Neural cell (in vitro differentiated cells): Measurements from ENCODE around the gene ZNF697. TPM values are rescaled to one million over a fixed set of nuclear protein-coding genes. Genes with fewer than 3 reads are reported as not detected.

ENCODE experiments used
- H2AFZ ChIP-seq: fragments of 200-600, 300-800 bp; sonication (generic), shearing (Covaris generic); 2 replicates; pipeline ENCODE4 v1.6.0; 2014; ENCODE audit warnings: low read depth, mild to moderate bottlenecking, antibody characterized with exemption, low read length, moderate library complexity
- H3F3A ChIP-seq: fragments of 200-600 bp; shearing (Covaris generic); 2 replicates; pipeline ENCODE4 v1.6.1; 2016; ENCODE audit warnings: mild to moderate bottlenecking, moderate library complexity, mixed read lengths, antibody characterized with exemption, low read length; ENCODE audit not compliant: insufficient read depth, poor library complexity, severe bottlenecking
- H3K27ac ChIP-seq: fragments of 200-600, 300-800 bp; sonication (generic), shearing (Covaris generic); 2 replicates; pipeline ENCODE4 v1.5.1; 2014; ENCODE audit warnings: mild to moderate bottlenecking, low read length, moderate library complexity
- H3K27me3 ChIP-seq: fragments of 300-800, 200-600 bp; sonication (generic), shearing (Covaris generic); 2 replicates; pipeline ENCODE4 v1.6.0; 2014; ENCODE audit warnings: mild to moderate bottlenecking, low read depth, low read length, moderate library complexity; ENCODE audit not compliant: insufficient read depth
- H3K36me3 ChIP-seq: fragments of 300-800, 200-600 bp; sonication (generic), shearing (Covaris generic); 2 replicates; pipeline ENCODE4 v1.5.1; 2014; ENCODE audit warnings: mild to moderate bottlenecking, antibody characterized with exemption, low read length, moderate library complexity; ENCODE audit not compliant: insufficient read depth
- H3K4me2 ChIP-seq: fragments of 300-800, 200-600 bp; sonication (generic), shearing (Covaris generic); 2 replicates; pipeline ENCODE4 v1.6.0; 2014; ENCODE audit warnings: mild to moderate bottlenecking, low read length
- H3K4me3 ChIP-seq: fragments of 300-800, 200-600 bp; sonication (generic), shearing (Covaris generic); 2 replicates; pipeline ENCODE4 v1.5.1; 2014; ENCODE audit warnings: mild to moderate bottlenecking, low read length, moderate library complexity
- H3K79me2 ChIP-seq: fragments of 200-600 bp; shearing (Covaris generic); replicated peaks from 2 replicates; pipeline ENCODE4 v1.6.0; 2014; ENCODE audit warnings: mild to moderate bottlenecking, low read length, moderate library complexity; ENCODE audit not compliant: insufficient read depth
- H3K9ac ChIP-seq: fragments of 300-800, 200-600 bp; sonication (generic), shearing (Covaris generic); 2 replicates; pipeline ENCODE4 v1.6.1; 2016; ENCODE audit warnings: mild to moderate bottlenecking, low read length, mixed read lengths
- H3K9me2 ChIP-seq: fragments of 200-600 bp; shearing (Covaris generic); 2 replicates; pipeline ENCODE4 v1.6.1; 2016; ENCODE audit warnings: mild to moderate bottlenecking, low read length, mixed read lengths; ENCODE audit not compliant: insufficient read depth
- H3K9me3 ChIP-seq: fragments of 200-600, 300-800 bp; sonication (generic), shearing (Covaris generic); 2 replicates; pipeline ENCODE4 v1.6.1; 2016; ENCODE audit warnings: mild to moderate bottlenecking, mixed run types, low read length, moderate library complexity, mixed read lengths
- H4K20me1 ChIP-seq: fragments of 200-600 bp; shearing (Covaris generic); 2 replicates; pipeline ENCODE4 v1.6.1; 2016; ENCODE audit warnings: mild to moderate bottlenecking, mixed run types; ENCODE audit not compliant: insufficient read depth
- EP300 ChIP-seq: fragments of 450-650 bp; conservative IDR thresholded peaks from 2 replicates; pipeline ENCODE4 v1.6.1; 2014; ENCODE audit warnings: antibody characterized with exemption, mild to moderate bottlenecking, moderate library complexity; ENCODE audit not compliant: poor library complexity, severe bottlenecking
- EZH2 ChIP-seq: fragments of 200-600, 300-800 bp; shearing (Covaris generic), sonication (generic); IDR thresholded peaks from 2 replicates; pipeline ENCODE4 v1.6.1; 2014; ENCODE audit warnings: antibody characterized with exemption, low read length, borderline replicate concordance, mild to moderate bottlenecking; ENCODE audit not compliant: insufficient read depth, poor library complexity, severe bottlenecking
- MXI1 ChIP-seq: fragments of 450-650 bp; conservative IDR thresholded peaks from 2 replicates; pipeline ENCODE4 v1.6.1; 2014; ENCODE audit warnings: antibody characterized with exemption, mild to moderate bottlenecking; ENCODE audit not compliant: poor library complexity, severe bottlenecking
- POLR2AphosphoS5 ChIP-seq: IDR thresholded peaks from 2 replicates; pipeline ENCODE4 v1.6.1; 2012
- RAD21 ChIP-seq: fragments of 450-650 bp; conservative IDR thresholded peaks from 2 replicates; pipeline ENCODE4 v1.6.1; 2014; ENCODE audit warnings: antibody characterized with exemption, mild to moderate bottlenecking, moderate library complexity
- SMC3 ChIP-seq: fragments of 450-650 bp; conservative IDR thresholded peaks from 2 replicates; pipeline ENCODE4 v1.6.1; 2014; ENCODE audit warnings: antibody characterized with exemption, mild to moderate bottlenecking, moderate library complexity; ENCODE audit not compliant: poor library complexity
- TAF1 ChIP-seq: IDR thresholded peaks from 2 replicates; pipeline ENCODE4 v1.6.1; 2012; ENCODE audit warnings: low read depth
- polyA plus RNA-seq: library from polyadenylated mRNA; depleted of rRNA; stranded (reverse); fragments of >200 nt; gene quantifications from 2 replicates; pipeline ENCODE4 v1.2.3, GENCODE V29; 2014
- TF ChIP-seq, protein P1 (sequence below): IDR thresholded peaks from 2 replicates; pipeline ENCODE4 v1.6.1; 2012; ENCODE audit warnings: borderline replicate concordance
- TF ChIP-seq, protein P2 (sequence below): fragments of 450-650 bp; IDR thresholded peaks from 2 replicates; pipeline ENCODE4 v1.5.1; 2014; ENCODE audit warnings: antibody characterized with exemption, mild to moderate bottlenecking, moderate library complexity; ENCODE audit not compliant: poor library complexity, severe bottlenecking

The ZNF697 gene
- polyA plus RNA-seq, 1 donor from 2014 or later: 61.8 TPM

DNA sequence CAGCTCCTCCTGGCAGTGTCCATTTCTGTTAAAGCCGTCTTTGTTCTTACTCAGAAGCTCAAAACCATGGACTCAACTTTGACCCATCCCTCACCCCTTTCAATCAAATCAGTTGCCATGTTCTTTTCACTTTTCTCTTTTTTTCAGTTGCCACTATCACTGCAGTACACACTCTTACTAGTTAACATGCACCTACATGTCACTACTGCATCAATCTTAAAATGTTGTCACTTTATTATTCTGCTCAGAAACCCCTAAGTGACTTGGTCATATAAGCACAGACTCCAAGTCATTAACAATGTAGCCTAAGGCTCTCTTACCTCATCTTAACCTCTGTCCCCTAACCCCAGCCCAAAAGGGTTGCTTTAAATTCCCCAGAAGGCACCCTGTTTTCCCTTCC is 9.0 kb downstream of the ZNF697 start:
- H4K20me1 ChIP-seq: no peaks in the 10 kb centered on the region
- H3K4me3 ChIP-seq: no peak overlapping the region
- no peak overlapping the region for H3K4me2 ChIP-seq
- peaks cover 60% of the 10 kb centered on the region for H3K79me2 ChIP-seq
- no peak overlapping the region for H3K27ac ChIP-seq
- H2AFZ ChIP-seq: no peak overlapping the region
- H3K9me2 ChIP-seq: no peaks in the 10 kb centered on the region
- TF ChIP-seq MXI1: no peak
- H3K36me3 ChIP-seq: peaks cover 4% of the 10 kb centered on the region
- H3K27me3 ChIP-seq: no peaks in the 10 kb centered on the region
- no peaks in the 10 kb centered on the region for H3K9me3 ChIP-seq
- H3F3A ChIP-seq: no peaks in the 10 kb centered on the region
- H3K9ac ChIP-seq: no peak overlapping the region

DNA sequence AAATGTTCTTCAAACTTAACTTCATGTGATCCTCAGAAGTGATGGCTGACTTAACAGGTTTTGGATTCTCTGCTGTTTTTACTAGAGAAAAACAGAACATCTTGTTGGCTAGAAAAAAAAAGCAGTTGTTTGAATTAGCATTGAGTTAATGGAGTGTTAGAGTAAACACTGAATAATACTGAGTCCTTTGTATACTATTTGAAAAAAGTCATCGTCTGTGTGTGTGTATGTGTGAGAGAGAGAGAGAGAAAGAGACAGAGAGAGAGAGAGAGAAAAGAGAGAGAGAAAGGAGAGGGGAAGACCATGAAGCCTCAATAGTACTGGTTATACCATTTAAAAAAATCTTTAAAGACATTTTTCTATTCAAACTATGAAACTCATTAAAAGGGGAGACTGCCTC is 10.4 kb downstream of the ZNF697 start:
- peaks cover 47% of the 10 kb centered on the region for H3K79me2 ChIP-seq
- H3K4me3 ChIP-seq: no peak overlapping the region
- peaks cover 4% of the 10 kb centered on the region for H3K36me3 ChIP-seq
- H3K9me2 ChIP-seq: no peaks in the 10 kb centered on the region
- no peak overlapping the region for H3K9ac ChIP-seq
- no peak overlapping the region for H3K4me2 ChIP-seq
- H3F3A ChIP-seq: no peaks in the 10 kb centered on the region
- TF ChIP-seq, protein P1, sequence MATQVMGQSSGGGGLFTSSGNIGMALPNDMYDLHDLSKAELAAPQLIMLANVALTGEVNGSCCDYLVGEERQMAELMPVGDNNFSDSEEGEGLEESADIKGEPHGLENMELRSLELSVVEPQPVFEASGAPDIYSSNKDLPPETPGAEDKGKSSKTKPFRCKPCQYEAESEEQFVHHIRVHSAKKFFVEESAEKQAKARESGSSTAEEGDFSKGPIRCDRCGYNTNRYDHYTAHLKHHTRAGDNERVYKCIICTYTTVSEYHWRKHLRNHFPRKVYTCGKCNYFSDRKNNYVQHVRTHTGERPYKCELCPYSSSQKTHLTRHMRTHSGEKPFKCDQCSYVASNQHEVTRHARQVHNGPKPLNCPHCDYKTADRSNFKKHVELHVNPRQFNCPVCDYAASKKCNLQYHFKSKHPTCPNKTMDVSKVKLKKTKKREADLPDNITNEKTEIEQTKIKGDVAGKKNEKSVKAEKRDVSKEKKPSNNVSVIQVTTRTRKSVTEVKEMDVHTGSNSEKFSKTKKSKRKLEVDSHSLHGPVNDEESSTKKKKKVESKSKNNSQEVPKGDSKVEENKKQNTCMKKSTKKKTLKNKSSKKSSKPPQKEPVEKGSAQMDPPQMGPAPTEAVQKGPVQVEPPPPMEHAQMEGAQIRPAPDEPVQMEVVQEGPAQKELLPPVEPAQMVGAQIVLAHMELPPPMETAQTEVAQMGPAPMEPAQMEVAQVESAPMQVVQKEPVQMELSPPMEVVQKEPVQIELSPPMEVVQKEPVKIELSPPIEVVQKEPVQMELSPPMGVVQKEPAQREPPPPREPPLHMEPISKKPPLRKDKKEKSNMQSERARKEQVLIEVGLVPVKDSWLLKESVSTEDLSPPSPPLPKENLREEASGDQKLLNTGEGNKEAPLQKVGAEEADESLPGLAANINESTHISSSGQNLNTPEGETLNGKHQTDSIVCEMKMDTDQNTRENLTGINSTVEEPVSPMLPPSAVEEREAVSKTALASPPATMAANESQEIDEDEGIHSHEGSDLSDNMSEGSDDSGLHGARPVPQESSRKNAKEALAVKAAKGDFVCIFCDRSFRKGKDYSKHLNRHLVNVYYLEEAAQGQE: no peak
- TF ChIP-seq EP300: no peak
- TF ChIP-seq RAD21: no peak
- TF ChIP-seq MXI1: no peak
- TF ChIP-seq EZH2: no peak
- no peak for TF ChIP-seq TAF1
- no peaks in the 10 kb centered on the region for H4K20me1 ChIP-seq
- H3K9me3 ChIP-seq: no peaks in the 10 kb centered on the region
- no peak overlapping the region for H2AFZ ChIP-seq
- no peaks in the 10 kb centered on the region for H3K27me3 ChIP-seq
- H3K27ac ChIP-seq: no peak overlapping the region

DNA sequence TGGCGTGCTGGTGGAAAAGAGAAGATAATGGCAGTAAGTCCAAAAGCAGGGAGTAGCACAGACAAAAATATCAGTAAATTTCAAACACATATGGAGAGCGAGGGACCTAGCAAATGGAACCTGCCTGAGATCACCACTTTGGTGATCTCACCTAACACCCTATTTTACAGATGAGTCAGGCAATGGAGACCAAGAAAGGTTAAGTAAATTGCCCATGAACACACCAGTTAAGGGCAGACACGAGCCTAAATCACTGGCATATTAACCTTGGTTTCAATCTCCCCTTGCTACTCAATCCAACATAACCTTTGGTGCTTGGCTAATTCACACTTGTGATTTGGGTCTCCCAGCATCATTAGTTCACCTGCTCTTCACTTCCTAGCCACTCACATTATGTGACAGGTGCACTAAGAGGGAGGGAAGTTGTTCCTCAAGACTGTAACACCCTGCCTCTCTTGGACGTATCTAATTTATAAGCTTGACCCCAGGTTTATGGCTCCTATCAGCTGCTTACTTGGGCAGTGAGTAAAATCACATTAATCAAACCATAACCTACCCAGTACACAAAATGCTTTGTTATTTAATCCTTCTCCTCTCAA is 11.5 kb downstream of the ZNF697 start:
- H3K4me2 ChIP-seq: no peak overlapping the region

More for the DNA sequence above, 11.5 kb downstream of the ZNF697 start:
- Histone ChIP-seq H3K27me3 (no peaks in the 10 kb centered on the region), H3K9me3 (no peaks in the 10 kb centered on the region), H3K9ac (no peak overlapping the region), H3K36me3 (peaks cover 4% of the 10 kb centered on the region), H3K79me2 (peaks cover 36% of the 10 kb centered on the region), H4K20me1 (no peaks in the 10 kb centered on the region), H2AFZ (no peak overlapping the region), H3K9me2 (no peaks in the 10 kb centered on the region), H3K27ac (no peak overlapping the region), H3K4me3 (no peak overlapping the region), H3F3A (no peaks in the 10 kb centered on the region)
- TF ChIP-seq EZH2 (no peak), TAF1 (no peak), POLR2AphosphoS5 (no peak), RAD21 (no peak), EP300 (no peak), MXI1 (no peak), SMC3 (no peak)
- TF ChIP-seq, protein P1: no peak
- TF ChIP-seq, protein P2, sequence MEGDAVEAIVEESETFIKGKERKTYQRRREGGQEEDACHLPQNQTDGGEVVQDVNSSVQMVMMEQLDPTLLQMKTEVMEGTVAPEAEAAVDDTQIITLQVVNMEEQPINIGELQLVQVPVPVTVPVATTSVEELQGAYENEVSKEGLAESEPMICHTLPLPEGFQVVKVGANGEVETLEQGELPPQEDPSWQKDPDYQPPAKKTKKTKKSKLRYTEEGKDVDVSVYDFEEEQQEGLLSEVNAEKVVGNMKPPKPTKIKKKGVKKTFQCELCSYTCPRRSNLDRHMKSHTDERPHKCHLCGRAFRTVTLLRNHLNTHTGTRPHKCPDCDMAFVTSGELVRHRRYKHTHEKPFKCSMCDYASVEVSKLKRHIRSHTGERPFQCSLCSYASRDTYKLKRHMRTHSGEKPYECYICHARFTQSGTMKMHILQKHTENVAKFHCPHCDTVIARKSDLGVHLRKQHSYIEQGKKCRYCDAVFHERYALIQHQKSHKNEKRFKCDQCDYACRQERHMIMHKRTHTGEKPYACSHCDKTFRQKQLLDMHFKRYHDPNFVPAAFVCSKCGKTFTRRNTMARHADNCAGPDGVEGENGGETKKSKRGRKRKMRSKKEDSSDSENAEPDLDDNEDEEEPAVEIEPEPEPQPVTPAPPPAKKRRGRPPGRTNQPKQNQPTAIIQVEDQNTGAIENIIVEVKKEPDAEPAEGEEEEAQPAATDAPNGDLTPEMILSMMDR: no peak
